Measurements from ENCODE around the gene DDX31. TPM values are rescaled to one million over a fixed set of nuclear protein-coding genes. Genes with fewer than 3 reads are reported as not detected.

DDX31 gene
- total and polyA plus RNA-seq, 9 of the 15 experiments (the other 6 are each of a cell fraction or from before 2014, with no cell fraction given), result 11.9 to 24.6 (median 22.2) TPM

DNA sequence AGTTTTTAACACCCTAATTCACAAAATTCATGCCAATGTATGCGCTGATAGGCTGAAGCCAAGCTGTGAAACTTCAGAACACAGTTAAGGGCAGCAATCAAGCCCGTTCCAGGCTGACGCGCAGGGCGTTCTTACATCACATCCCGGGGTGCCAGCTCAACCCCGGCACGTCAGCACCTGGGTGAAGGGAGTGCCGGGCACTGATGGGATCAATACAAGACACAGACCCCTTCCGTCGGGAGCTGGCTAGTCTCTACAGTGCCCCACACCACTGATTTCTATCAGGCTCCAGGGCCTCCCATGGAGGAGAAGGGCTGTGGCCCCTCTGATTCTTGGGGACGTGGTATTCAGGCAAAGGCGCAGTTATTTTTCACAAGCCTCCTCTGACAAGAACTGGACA is 75.4 kb downstream of the DDX31 start:
- no peak for FAIRE-seq
- H3K9me1 ChIP-seq (ENCODE audit: control insufficient read depth, insufficient read depth, low read length), result no peaks in the 10 kb centered on the region
- H3K36me3 ChIP-seq (ENCODE audit: control insufficient read depth, insufficient read depth, low read length), result peaks cover 50% of the 10 kb centered on the region; the same call in 1 of the 3 replicates
- 95% methylated on average over 13 of the region's 13 CpGs for WGBS (ENCODE audit: insufficient coverage, low coverage, missing lambda C conversion rate)
- no peak overlapping the region for H3K4me3 ChIP-seq
- H4K20me1 ChIP-seq (replicated peaks; ENCODE audit: control insufficient read depth, insufficient read depth, low read length), result peaks cover 13% of the 10 kb centered on the region
- CTCF ChIA-PET (ENCODE audit: low intra/inter-chr PET ratio), result no interaction called here
- no peak overlapping the region for H3K9ac ChIP-seq (ENCODE audit: insufficient read depth in 1 of 2, low read depth in 2 of 2, low read length in 2 of 2)
- in situ Hi-C loops (cut with MboI) (no loop called here), intact Hi-C loops (cut with micrococcal nuclease) (no loop called here)
- H3K9me3 ChIP-seq (replicated peaks; ENCODE audit: control insufficient read depth, insufficient read depth, low read depth, low read length), result no peaks in the 10 kb centered on the region
- DNase-seq (ENCODE audit: extremely low read depth in 1 of 4, low spot score in 3 of 4), result no peak
- peaks cover 0 to 3% of the 10 kb centered on the region in 2 experiments; a peak in 1 of 5 replicates for H3K4me1 ChIP-seq (replicated peaks in 1 of 2; ENCODE audit: control insufficient read depth in 2 of 2, insufficient read depth in 2 of 2, low read length in 2 of 2)
- BruUV-seq (replicated peaks), result no TSS peak
- H2AFZ ChIP-seq (ENCODE audit: low read depth, low read length), result no peak overlapping the region
- H3K27ac ChIP-seq (ENCODE audit: extremely low read depth, low read depth, low read length), result no peak overlapping the region
- ATAC-seq, result no peak
- no peaks in the 10 kb centered on the region for H3K79me2 ChIP-seq (ENCODE audit: control insufficient read depth, insufficient read depth, low read length)
- H3K4me2 ChIP-seq (ENCODE audit: insufficient read depth, low read length), result no peak overlapping the region
- no peaks in the 10 kb centered on the region for H3K27me3 ChIP-seq (ENCODE audit: control insufficient read depth in 2 of 2, insufficient read depth in 2 of 2, low read length in 2 of 2)
- POLR2A ChIA-PET, result interaction anchor here (1.1 kb wide), 1 partner anchor 305 kb away, joined by 4 read pairs; no protein-coding TSS in a partner anchor
- TF ChIP-seq ZNF318 (IDR thresholded peaks at IDR 0.05; ENCODE audit: borderline replicate concordance in 1 of 2, low read depth in 1 of 2) (no peak), CBX5 (IDR thresholded peaks at IDR 0.05; ENCODE audit: borderline replicate concordance, low read depth) (no peak), REST (IDR thresholded peaks at IDR 0.05; ENCODE audit: borderline replicate concordance) (no peak), REST (CRISPR knock-in tag; IDR thresholded peaks at IDR 0.05; ENCODE audit: low read depth) (no peak), ZNF174 (CRISPR knock-in tag; IDR thresholded peaks at IDR 0.05) (no peak), BDP1 (IDR thresholded peaks at IDR 0.05; ENCODE audit: insufficient read depth, insufficient read length) (no peak), RBM25 (IDR thresholded peaks at IDR 0.05; ENCODE audit: low read depth, low read length, severe bottlenecking) (no peak)
